H1 (cell line): ENCODE data around the gene COPA. TPM values are rescaled to one million over a fixed set of nuclear protein-coding genes. Genes with fewer than 3 reads are reported as not detected.
A peak's percentile ranks its signal among the peaks of the same experiment; 100 is the strongest.

Experiments
- CTCF ChIA-PET: fragments of 300-600 bp; sonication (Branson Sonifier 250); formaldehyde crosslinking; loops from one replicate; lab custom pipeline; 2021; ENCODE audit not compliant: partially characterized antibody; lab: Charles Lee
- POLR2A ChIA-PET: fragments of 300-600 bp; sonication (Branson Sonifier 250); formaldehyde crosslinking; loops from one replicate; lab custom pipeline; 2021; ENCODE audit warnings: inconsistent platforms; ENCODE audit not compliant: partially characterized antibody; lab: Charles Lee
- DNase-seq, 2 experiments: peaks; one replicate each; pipeline versions ENCODE4 v3.0.0 to v3.0.0-alpha.2; 2010 to 2022; ENCODE audit warnings: low spot score in 2 of 2, low read depth in 1 of 2, mixed read lengths in 1 of 2
- FAIRE-seq: peaks from 2 replicates; lab custom pipeline; 2011; peaks lifted over from hg19 to GRCh38; lab: Jason Lieb, UNC
- H2AFZ ChIP-seq: 2 replicates; pipeline ENCODE4 v1.8.1; 2012; ENCODE audit warnings: low read length, inconsistent platforms
- H2AK5ac ChIP-seq: 2 replicates; pipeline ENCODE4 v1.6.1; 2013; ENCODE audit warnings: low read depth, low read length
- H2BK120ac ChIP-seq: replicated peaks from 2 replicates; pipeline ENCODE3; 2013; ENCODE audit warnings: low read depth, low read length, inconsistent platforms
- H2BK12ac ChIP-seq: 2 replicates; pipeline ENCODE4 v1.6.1; 2013; ENCODE audit warnings: low read depth, low read length
- H2BK15ac ChIP-seq: 2 replicates; pipeline ENCODE4 v1.6.1; 2013; ENCODE audit warnings: low read length
- H2BK20ac ChIP-seq: 2 replicates; pipeline ENCODE4 v1.6.1; 2013; ENCODE audit warnings: low read length
- H2BK5ac ChIP-seq: 2 replicates; pipeline ENCODE4 v1.6.1; 2013; ENCODE audit warnings: low read depth, low read length
- H3K14ac ChIP-seq: 2 replicates; pipeline ENCODE4 v1.6.1; 2013; ENCODE audit warnings: inconsistent platforms; ENCODE audit not compliant: insufficient read length
- H3K18ac ChIP-seq: 2 replicates; pipeline ENCODE4 v1.6.1; 2013; ENCODE audit warnings: low read length; ENCODE audit errors: extremely low read depth
- H3K23ac ChIP-seq: 2 replicates; pipeline ENCODE4 v1.6.1; 2013; ENCODE audit warnings: inconsistent platforms; ENCODE audit not compliant: insufficient read length
- H3K23me2 ChIP-seq: 2 replicates; pipeline ENCODE4 v1.6.1; 2013; ENCODE audit warnings: low read depth, low read length
- H3K27ac ChIP-seq: 2 replicates; pipeline ENCODE4 v1.6.1; 2011; ENCODE audit warnings: low read depth, low read length, inconsistent platforms
- H3K27me3 ChIP-seq, 4 experiments: replicated peaks in 1 of 4; 1 replicate in 1 of 4; 2 replicates in 3 of 4; pipeline versions ENCODE4 v1.6.1 to v1.8.1; 2011 to 2013; ENCODE audit warnings: low read length in 3 of 4, mild to moderate bottlenecking in 3 of 4, inconsistent platforms in 2 of 4, mixed read lengths in 2 of 4, moderate library complexity in 1 of 4; ENCODE audit not compliant: control insufficient read depth in 3 of 4, insufficient read depth in 3 of 4; ENCODE audit errors: extremely low read depth in 1 of 4
- H3K36me3 ChIP-seq, 4 experiments: 2 replicates each; pipeline versions ENCODE4 v1.6.1 to v1.8.1; 2011 to 2013; ENCODE audit warnings: mild to moderate bottlenecking in 4 of 4, low read length in 3 of 4, moderate library complexity in 2 of 4, control low read depth in 1 of 4, inconsistent platforms in 1 of 4; ENCODE audit not compliant: insufficient read depth in 4 of 4, control insufficient read depth in 2 of 4
- H3K4ac ChIP-seq: replicated peaks from 2 replicates; pipeline ENCODE3; 2013; ENCODE audit warnings: low read length, low read depth, mixed read lengths, inconsistent platforms; ENCODE audit not compliant: insufficient read length
- H3K4me1 ChIP-seq, 4 experiments: replicated peaks in 1 of 4; 1 replicate in 1 of 4; 2 replicates in 3 of 4; pipeline versions ENCODE4 v1.6.1 to v1.8.1; 2011 to 2013; ENCODE audit warnings: low read length in 3 of 4, inconsistent platforms in 2 of 4, mixed read lengths in 1 of 4; ENCODE audit not compliant: insufficient read depth in 4 of 4, control insufficient read depth in 3 of 4
- H3K4me2 ChIP-seq, 2 experiments: 2 replicates each; pipeline versions ENCODE4 v1.6.1 to v1.8.1; 2011 to 2013; ENCODE audit warnings: low read depth in 2 of 2, low read length in 2 of 2, control low read depth in 1 of 2, inconsistent platforms in 1 of 2, mild to moderate bottlenecking in 1 of 2; ENCODE audit not compliant: insufficient read depth in 1 of 2
- H3K4me3 ChIP-seq, 4 experiments: fragments of 200-600, 300-600 bp in 1 of 4; sonication (generic), shearing (Covaris generic), sonication (Bioruptor Twin) in 1 of 4; 2 replicates each; pipeline versions ENCODE4 v1.5.1 to v1.8.1; 2011 to 2016; ENCODE audit warnings: low read length in 4 of 4, low read depth in 3 of 4, control low read depth in 2 of 4, inconsistent platforms in 2 of 4, mild to moderate bottlenecking in 2 of 4, mixed read lengths in 1 of 4, moderate library complexity in 1 of 4; ENCODE audit not compliant: insufficient read depth in 2 of 4; ENCODE audit errors: extremely low read depth in 1 of 4
- H3K56ac ChIP-seq: replicated peaks from 2 replicates; pipeline ENCODE3; 2013; ENCODE audit warnings: low read depth, mild to moderate bottlenecking, mixed read lengths, low read length, inconsistent platforms; ENCODE audit not compliant: insufficient read length
- H3K79me1 ChIP-seq: 2 replicates; pipeline ENCODE4 v1.6.1; 2013; ENCODE audit warnings: low read depth, low read length, control low read depth
- H3K79me2 ChIP-seq, 2 experiments: 2 replicates each; pipeline versions ENCODE4 v1.6.1 to v1.8.1; 2012 to 2013; ENCODE audit warnings: low read length in 2 of 2, mild to moderate bottlenecking in 2 of 2, inconsistent platforms in 1 of 2; ENCODE audit not compliant: insufficient read depth in 2 of 2, control insufficient read depth in 1 of 2
- H3K9ac ChIP-seq, 4 experiments: replicated peaks in 1 of 4; 1 replicate in 1 of 4; 2 replicates in 3 of 4; pipeline versions ENCODE4 v1.6.1 to v1.8.1; 2011 to 2013; ENCODE audit warnings: low read depth in 3 of 4, low read length in 3 of 4, control low read depth in 2 of 4, mild to moderate bottlenecking in 2 of 4, moderate library complexity in 2 of 4, inconsistent platforms in 1 of 4; ENCODE audit errors: extremely low read depth in 1 of 4
- H3K9me3 ChIP-seq, 2 experiments: 2 replicates each; pipeline versions ENCODE4 v1.6.1 to v1.8.1; 2012 to 2013; ENCODE audit warnings: mild to moderate bottlenecking in 2 of 2, moderate library complexity in 2 of 2, control low read depth in 1 of 2, inconsistent platforms in 1 of 2, low read depth in 1 of 2, low read length in 1 of 2, mixed read lengths in 1 of 2; ENCODE audit not compliant: insufficient read depth in 2 of 2
- H4K20me1 ChIP-seq, 2 experiments: replicated peaks in 1 of 2; 2 replicates each; pipeline versions ENCODE3 to v1.8.1; 2011 to 2013; ENCODE audit warnings: inconsistent platforms in 2 of 2, low read length in 2 of 2, mild to moderate bottlenecking in 1 of 2; ENCODE audit not compliant: insufficient read depth in 2 of 2, control insufficient read depth in 1 of 2
- H4K5ac ChIP-seq: 2 replicates; pipeline ENCODE4 v1.6.1; 2013; ENCODE audit warnings: low read length, low read depth, mixed read lengths, inconsistent platforms; ENCODE audit not compliant: insufficient read length
- H4K8ac ChIP-seq: 2 replicates; pipeline ENCODE4 v1.8.0; 2013; ENCODE audit warnings: mild to moderate bottlenecking, moderate library complexity, low read length, inconsistent platforms; ENCODE audit not compliant: insufficient read depth; ENCODE audit errors: extremely low read depth
- H4K91ac ChIP-seq: replicated peaks from 2 replicates; pipeline ENCODE3; 2013; ENCODE audit warnings: low read length, mixed read lengths, inconsistent platforms; ENCODE audit not compliant: insufficient read length
- CEBPB ChIP-seq: IDR thresholded peaks from 2 replicates; pipeline ENCODE4 v1.6.1; 2012; ENCODE audit warnings: low read depth, low read length
- CTCF ChIP-seq, 3 experiments: IDR thresholded peaks; 1 replicate in 2 of 3; 2 replicates in 1 of 3; pipeline versions ENCODE4 v1.5.1 to v1.6.1; 2011; ENCODE audit warnings: low read length in 3 of 3, mild to moderate bottlenecking in 3 of 3, inconsistent platforms in 2 of 3, low read depth in 1 of 3, moderate library complexity in 1 of 3; ENCODE audit not compliant: insufficient read depth in 1 of 3; ENCODE audit errors: control extremely low read depth in 1 of 3
- JUN ChIP-seq: IDR thresholded peaks from 2 replicates; pipeline ENCODE4 v1.6.1; 2011; ENCODE audit warnings: low read depth, mild to moderate bottlenecking, improper control_type of control experiment, low read length
- MAFK ChIP-seq: IDR thresholded peaks from 2 replicates; pipeline ENCODE4 v1.6.1; 2012; ENCODE audit warnings: low read depth, mild to moderate bottlenecking, improper control_type of control experiment, low read length
- RAD21 ChIP-seq, 2 experiments: IDR thresholded peaks in 1 of 2; conservative IDR thresholded peaks in 1 of 2; 2 replicates each; pipeline ENCODE4 v1.6.1; 2011; ENCODE audit warnings: low read depth in 2 of 2, low read length in 2 of 2, improper control_type of control experiment in 1 of 2, inconsistent platforms in 1 of 2, mild to moderate bottlenecking in 1 of 2, moderate library complexity in 1 of 2
- RXRA ChIP-seq: IDR thresholded peaks from 2 replicates; pipeline ENCODE4 v1.6.1; 2011; ENCODE audit warnings: low read depth, mild to moderate bottlenecking, low read length, moderate library complexity; ENCODE audit not compliant: insufficient read depth
- SIX5 ChIP-seq: IDR thresholded peaks from 2 replicates; pipeline ENCODE4 v1.6.1; 2011; ENCODE audit warnings: mild to moderate bottlenecking, low read depth, low read length
- SP4 ChIP-seq: IDR thresholded peaks from 2 replicates; pipeline ENCODE4 v1.6.1; 2012; ENCODE audit warnings: low read length, inconsistent platforms
- SUZ12 ChIP-seq: fragments of 200-600 bp; sonication (generic); IDR thresholded peaks from 2 replicates; pipeline ENCODE4 v1.6.1; 2012; ENCODE audit warnings: mild to moderate bottlenecking, inconsistent platforms, low read length, moderate library complexity, mixed read lengths
- whole genome bisulfite sequencing, 2 experiments: shearing (Covaris generic) in 1 of 2; methylation state at CpG; one replicate each; pipeline versions ENCODE4 v1.1.6 to v1.1.7; 2013 to 2015; ENCODE audit warnings: low lambda C conversion rate in 2 of 2, mixed read lengths in 2 of 2, inconsistent platforms in 1 of 2, low coverage in 1 of 2, missing lambda C conversion rate in 1 of 2; ENCODE audit not compliant: insufficient replicate concordance in 2 of 2, insufficient coverage in 1 of 2, insufficient read length in 1 of 2; ENCODE audit errors: extremely low coverage in 1 of 2, missing lambda C conversion rate in 1 of 2; 5-methylcytosine and 5-hydroxymethylcytosine counted together
- polyA plus RNA-seq, 7 experiments: library from polyadenylated mRNA; depleted of rRNA in 3 of 7; stranded (reverse) in 5 of 7; unstranded in 2 of 7; fragments of >200 nt in 5 of 7; fragments of 200-250 nt in 2 of 7; gene quantifications; 1 replicate in 5 of 7; 2 replicates in 1 of 7; 4 replicates in 1 of 7; pipeline versions ENCODE4 v1.2.1 to v1.2.3, GENCODE V29; 2011 to 2013; ENCODE audit warnings: missing spikeins in 2 of 7, mixed read lengths in 2 of 7
- total RNA-seq: library from RNA; stranded (reverse); fragmentation: NEBNext Ultra II Directional; extraction: Animal tissue kit (Norgen Biotek cat#: 25700); gene quantifications from 2 replicates; pipeline ENCODE4 v1.2.1, GENCODE V29; 2021

The COPA gene
- total and polyA plus RNA-seq, 2 of the 8 experiments (the other 6 are each of a cell fraction or from before 2014, with no cell fraction given), result 78.2 to 115 TPM

DNA sequence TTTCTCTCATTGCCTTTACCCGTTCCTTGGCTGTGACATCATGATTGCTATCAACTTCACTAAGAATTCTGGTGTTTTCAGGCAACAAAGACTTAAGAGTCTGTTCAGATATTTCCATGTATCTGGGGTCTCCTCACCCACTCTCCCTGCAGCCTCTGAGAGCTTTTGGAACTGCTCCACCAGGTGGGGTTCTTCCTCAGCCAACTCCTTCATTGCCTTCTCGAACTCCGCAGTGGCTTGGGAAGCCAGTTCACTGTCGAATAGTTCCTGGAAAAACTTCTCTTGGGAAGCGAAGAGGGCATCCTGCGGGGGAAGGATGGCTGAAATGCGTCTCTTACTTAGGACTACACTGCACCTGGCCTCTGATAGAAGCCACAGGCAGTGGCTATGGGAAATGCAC is 60.2 kb downstream of the COPA start:
- H3K9me3 ChIP-seq, result no peaks in the 10 kb centered on the region
- H2BK120ac ChIP-seq, result no peak overlapping the region
- no peak overlapping the region for H2AFZ ChIP-seq
- 96% methylated on average over 7 of the region's 7 CpGs; no CpG with 5 or more reads in 1 of the 2 experiments for WGBS, 2 experiments
- peaks cover 0 to 3% of the 10 kb centered on the region in 2 experiments for H4K20me1 ChIP-seq
- POLR2A ChIA-PET, result interaction anchor here (2.3 to 2.9 kb wide), 2 partner anchors 9 to 16 kb away, joined by 5 to 10 read pairs; no protein-coding TSS in a partner anchor
- H3K36me3 ChIP-seq, result peaks cover 25 to 49% (median 45%) of the 10 kb centered on the region in 4 experiments
- no peak overlapping the region for H3K4me2 ChIP-seq
- no peak overlapping the region for H2BK20ac ChIP-seq
- no peaks in the 10 kb centered on the region for H3K27me3 ChIP-seq
- peaks cover 0 to 15% of the 10 kb centered on the region in 2 experiments; a peak in 2 of 4 replicates for H3K79me2 ChIP-seq
- no peak overlapping the region for H3K18ac ChIP-seq
- no peak overlapping the region for H2BK15ac ChIP-seq
- peaks cover 5 to 6% (median 5%) of the 10 kb centered on the region in 4 experiments; a peak in 6 of 7 replicates for H3K4me1 ChIP-seq
- peak; percentile 16 to 34 (median 17); a peak in 3 of 4 replicates for TF ChIP-seq CTCF (IDR thresholded peaks at IDR 0.05; ENCODE audit: control extremely low read depth in 1 of 3, insufficient read depth in 1 of 3, low read depth in 1 of 3, low read length in 3 of 3)
- no peak for TF ChIP-seq JUN
- TF ChIP-seq RAD21 (IDR thresholded peaks at IDR 0.05 in 1 of 2, conservative IDR thresholded peaks at IDR 0.05 in 1 of 2; ENCODE audit: low read depth in 2 of 2, low read length in 2 of 2), result peak in 1 of 2 experiments; percentile 25; a peak in 1 of 4 replicates
- TF ChIP-seq RXRA, result no peak
- no peak for TF ChIP-seq MAFK
- no peak for TF ChIP-seq SP4
- no peak for TF ChIP-seq SUZ12
- no peak for TF ChIP-seq SIX5
- TF ChIP-seq CEBPB, result no peak
- TF ChIP-seq, all 59 proteins: peak for 2
- no peak overlapping the region for H4K5ac ChIP-seq
- H3K27ac ChIP-seq, result no peak overlapping the region
- no peak overlapping the region for H3K4me3 ChIP-seq
- H3K79me1 ChIP-seq, result peaks cover 3% of the 10 kb centered on the region; the same call in 1 of the 2 replicates
- no peak overlapping the region for H3K56ac ChIP-seq
- peaks cover 6% of the 10 kb centered on the region; the same call in 1 of the 2 replicates for H3K23me2 ChIP-seq
- H3K4ac ChIP-seq, result no peak overlapping the region
- no peak overlapping the region for H2BK12ac ChIP-seq
- H2BK5ac ChIP-seq, result no peak overlapping the region
- H4K91ac ChIP-seq, result no peak overlapping the region
- H2AK5ac ChIP-seq, result no peak overlapping the region
- no peak overlapping the region for H3K9ac ChIP-seq
- DNase-seq (no peak), FAIRE-seq (no peak)
- H4K8ac ChIP-seq, result no peak overlapping the region
- no peak overlapping the region for H3K14ac ChIP-seq
- CTCF ChIA-PET, result interaction anchor here (1.3 to 4.3 kb wide), 2 partner anchors 8 to 63 kb away, joined by 3 to 54 read pairs; no protein-coding TSS in a partner anchor
- no peak overlapping the region for H3K23ac ChIP-seq
